ENCODE measurements around the gene PAX8. TPM values are rescaled to one million over a fixed set of nuclear protein-coding genes. Genes with fewer than 3 reads are reported as not detected.

Gene PAX8
- total and polyA plus RNA-seq, 12 donors = 0.08 to 2.0 (median 0.41) TPM; not detected in 3

DNA sequence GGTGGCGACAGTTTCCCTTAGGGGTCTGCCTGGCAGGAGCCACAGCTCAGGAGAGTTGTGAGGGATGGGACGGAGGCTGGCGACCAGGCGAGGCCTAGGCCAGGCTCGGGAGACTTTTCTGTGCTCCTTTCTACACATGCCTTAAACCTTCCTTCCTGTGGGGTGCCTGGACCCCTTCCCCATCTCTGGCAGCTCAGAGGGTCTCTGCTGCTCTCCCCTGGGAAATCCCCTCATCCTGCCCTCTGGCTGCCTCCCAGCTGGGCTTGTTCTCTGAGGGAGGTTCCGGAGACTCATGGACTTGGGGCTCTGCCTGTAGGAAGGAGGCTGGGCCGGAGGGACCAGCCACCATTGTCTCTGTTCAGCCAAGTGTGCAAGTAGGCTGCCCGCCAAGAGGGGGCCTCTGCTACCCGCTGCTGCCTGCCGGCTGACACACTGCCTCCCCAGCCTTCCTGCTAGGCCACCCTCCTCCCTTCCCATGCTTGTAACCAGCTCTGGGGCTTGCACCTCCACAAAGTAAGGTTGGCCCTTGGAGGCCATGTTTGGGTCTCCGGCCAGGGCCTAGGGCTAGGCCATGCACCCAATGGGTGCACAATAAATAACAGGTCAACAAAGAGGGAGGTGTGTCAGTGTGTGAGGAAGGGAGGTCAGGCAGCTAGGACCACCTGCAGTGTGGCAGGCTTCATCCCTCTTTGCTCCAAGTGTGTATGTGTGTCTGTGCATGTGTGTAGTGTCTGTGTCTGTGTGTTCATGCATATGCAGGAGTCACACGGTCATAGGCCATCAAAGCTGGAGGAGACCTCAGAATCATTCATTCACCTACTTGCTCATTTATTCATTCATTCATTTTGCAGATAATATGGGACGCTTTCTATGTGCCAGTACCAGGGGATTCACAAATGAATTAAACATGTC, 76.2 kb downstream of the PAX8 start:
- H3K27me3 ChIP-seq = no peaks in the 10 kb centered on the region
- intact Hi-C loops (cut with DNase I) = loop anchor here in 9 of 10 donors (2.0 to 5.0 kb wide), 5 partner anchors 45 to 170 kb away; no protein-coding TSS in a partner anchor
- peaks cover 0 to 18% (median 13%) of the 10 kb centered on the region in 9 donors for H3K4me1 ChIP-seq
- peaks cover 0 to 41% (median 0%) of the 10 kb centered on the region in 9 donors for H3K36me3 ChIP-seq
- H3K9me3 ChIP-seq = no peaks in the 10 kb centered on the region
- DNase-seq (no peak), ATAC-seq (no peak)
- no peak overlapping the region for H3K4me3 ChIP-seq
- H3K27ac ChIP-seq = no peak overlapping the region
- TF ChIP-seq CTCF (IDR thresholded peaks at IDR 0.05) = no peak
- WGBS, 2 donors = 80 to 83% methylated on average over 13 of the region's 13 CpGs

GRCh38 chr2:113201496-113202304, 77.0 kb downstream of the PAX8 start:
- Histone ChIP-seq H3K27me3 (no peaks in the 10 kb centered on the region), H3K4me1 (peaks cover 0 to 18% (median 13%) of the 10 kb centered on the region in 9 donors), H3K36me3 (peaks cover 0 to 49% (median 0%) of the 10 kb centered on the region in 9 donors), H3K9me3 (no peaks in the 10 kb centered on the region), H3K4me3 (no peak overlapping the region), H3K27ac (no peak overlapping the region)
- intact Hi-C loops (cut with DNase I) = loop anchor here in 9 of 10 donors (2.0 to 5.0 kb wide), 5 partner anchors 46 to 171 kb away; no protein-coding TSS in a partner anchor
- no peak for TF ChIP-seq CTCF (IDR thresholded peaks at IDR 0.05)
- 81 to 85% methylated on average over 8 of the region's 8 CpGs for WGBS, 2 donors
- no peak for DNase-seq
- no peak for ATAC-seq

DNA sequence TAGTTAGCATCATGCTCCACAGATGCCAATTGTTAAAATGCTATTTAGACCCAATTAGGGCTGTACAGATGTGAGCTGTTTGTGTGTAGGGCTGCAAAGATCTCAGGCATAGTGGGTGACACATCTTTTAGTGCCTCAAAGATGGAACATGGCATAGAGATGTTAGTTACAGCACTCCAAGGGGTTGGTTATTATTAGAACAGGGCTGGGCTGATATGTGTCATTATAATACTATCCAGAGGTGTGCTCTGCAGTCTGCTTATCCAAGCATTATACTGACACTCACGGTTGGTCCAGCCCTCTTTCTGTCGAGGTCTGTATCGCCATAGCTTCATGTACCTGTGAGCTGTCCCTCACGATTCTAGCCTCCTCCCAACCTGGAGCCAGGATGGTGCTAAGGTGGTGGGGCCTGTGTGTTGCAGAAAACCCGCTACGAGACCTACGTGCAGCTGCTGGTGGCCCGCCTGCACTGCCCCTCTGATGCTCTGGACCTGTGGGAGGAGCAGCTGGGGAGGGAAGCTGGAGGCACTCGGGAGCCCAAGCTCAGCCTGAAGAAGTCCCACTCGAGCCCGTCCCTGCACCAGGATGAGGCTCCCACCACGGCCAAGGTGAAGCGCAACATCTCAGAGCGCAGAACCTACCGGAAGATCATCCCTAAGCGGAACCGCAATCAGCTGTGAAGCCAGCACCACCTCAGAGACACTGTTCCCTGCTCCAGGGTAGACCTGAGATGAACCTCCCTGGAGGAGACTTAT, 77.8 kb downstream of the PAX8 start:
- peaks cover 0 to 57% (median 0%) of the 10 kb centered on the region in 9 donors for H3K36me3 ChIP-seq
- DNase-seq (no peak), ATAC-seq (peak in 1 of 8 donors; percentile 19)
- H3K4me3 ChIP-seq = no peak overlapping the region
- intact Hi-C loops (cut with DNase I) = loop anchor here in 8 of 10 donors (5.0 kb wide), 4 partner anchors 46 to 171 kb away; no protein-coding TSS in a partner anchor
- H3K27me3 ChIP-seq = no peaks in the 10 kb centered on the region
- H3K27ac ChIP-seq = no peak overlapping the region
- no peaks in the 10 kb centered on the region for H3K9me3 ChIP-seq
- H3K4me1 ChIP-seq = peaks cover 0 to 18% (median 13%) of the 10 kb centered on the region in 9 donors
- no peak for TF ChIP-seq CTCF (IDR thresholded peaks at IDR 0.05)
- 80 to 86% methylated on average over 17 of the region's 17 CpGs for WGBS, 2 donors
